WTC11 (cell line): Measurements from ENCODE around the gene PGS1.
A peak's percentile ranks its signal among the peaks of the same experiment; 100 is the strongest.

Experiments
- CTCF ChIP-seq: fragments of 200-600 bp; IDR thresholded peaks from 2 replicates; pipeline ENCODE4 v1.8.0; 2022; ENCODE audit warnings: antibody characterized with exemption
- E2F4 ChIP-seq: sonication (generic); formaldehyde crosslinking; IDR thresholded peaks from 2 replicates; pipeline ENCODE4 v1.8.1; 2022; ENCODE audit warnings: low read depth, mild to moderate bottlenecking, moderate library complexity, missing genetic modification reagents, borderline replicate concordance
- ETV6 ChIP-seq: sonication (generic); formaldehyde crosslinking; IDR thresholded peaks from 2 replicates; pipeline ENCODE4 v1.8.1; 2022; ENCODE audit warnings: mild to moderate bottlenecking, missing genetic modification reagents
- GTF2I ChIP-seq: fragments of 250-450 bp; sonication (Bioruptor Pico); conservative IDR thresholded peaks from 2 replicates; pipeline ENCODE4 v1.4.0; 2021; ENCODE audit warnings: mild to moderate bottlenecking
- STAT6 ChIP-seq: sonication (generic); formaldehyde crosslinking; conservative IDR thresholded peaks from 2 replicates; pipeline ENCODE4 v1.8.1; 2023; ENCODE audit warnings: mild to moderate bottlenecking, low read depth, missing genetic modification reagents, moderate library complexity
- ZBTB43 ChIP-seq: sonication (generic); formaldehyde crosslinking; IDR thresholded peaks from 2 replicates; pipeline ENCODE4 v1.8.1; 2023; ENCODE audit warnings: mild to moderate bottlenecking, missing genetic modification reagents
- ZNF121 ChIP-seq: sonication (generic); formaldehyde crosslinking; IDR thresholded peaks from 2 replicates; pipeline ENCODE4 v1.8.0; 2023; ENCODE audit warnings: missing genetic modification reagents

- no peak for TF ChIP-seq CTCF
- no peak for TF ChIP-seq ZBTB43 (CRISPR knock-in tag)
- TF ChIP-seq E2F4 (CRISPR knock-in tag): no peak
- TF ChIP-seq ZNF121 (CRISPR knock-in tag): no peak
- TF ChIP-seq GTF2I (CRISPR knock-in tag): no peak
- no peak for TF ChIP-seq STAT6 (CRISPR knock-in tag)
- peak; percentile 65; the same call in 1 of the 2 replicates for TF ChIP-seq ETV6
Measured at GRCh38 chr17:78374631-78375274, 3.7 kb upstream of the PGS1 start.
